ENCODE results near the gene TMEM225B. TPM values are rescaled to one million over a fixed set of nuclear protein-coding genes. Genes with fewer than 3 reads are reported as not detected.

The TMEM225B gene
- total and polyA plus RNA-seq, 11 donors: 0.10 to 0.52 (median 0.51) TPM; not detected in 6

DNA sequence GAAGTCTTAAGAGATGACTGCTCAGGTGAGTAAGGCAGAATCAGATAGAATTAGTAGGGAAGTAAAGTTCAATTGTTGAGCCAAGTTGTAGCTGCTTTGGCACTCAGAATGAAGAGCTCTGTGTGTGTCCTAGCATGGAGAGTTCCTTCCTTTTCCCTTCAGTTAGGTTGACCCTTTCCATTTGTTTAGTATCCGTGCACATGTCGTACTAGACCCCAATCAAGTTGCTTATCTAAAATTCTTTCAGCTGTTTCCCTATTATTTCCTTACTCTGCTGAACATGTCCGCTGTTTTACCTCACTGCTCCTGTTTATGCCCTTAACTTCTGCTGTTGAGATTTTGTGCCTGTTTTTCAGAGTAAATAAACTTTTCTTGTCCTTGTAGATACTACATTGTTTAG lies 26.3 kb upstream of the TMEM225B start:
- DNase-seq (no peak), ATAC-seq (no peak)
- intact Hi-C loops (cut with DNase I): no loop called here
- no peak overlapping the region for H3K4me3 ChIP-seq
- no peaks in the 10 kb centered on the region for H3K27me3 ChIP-seq
- H3K27ac ChIP-seq: no peak overlapping the region
- no peaks in the 10 kb centered on the region for H3K9me3 ChIP-seq
- H3K4me1 ChIP-seq: peaks cover 0 to under 1% (median 0%) of the 10 kb centered on the region in 12 donors
- WGBS, 4 donors: 85 to 97% (median 94%) methylated on average over 3 of the region's 3 CpGs
- peaks cover 0 to 76% (median 62%) of the 10 kb centered on the region in 9 donors for H3K36me3 ChIP-seq
- TF ChIP-seq, protein P1, sequence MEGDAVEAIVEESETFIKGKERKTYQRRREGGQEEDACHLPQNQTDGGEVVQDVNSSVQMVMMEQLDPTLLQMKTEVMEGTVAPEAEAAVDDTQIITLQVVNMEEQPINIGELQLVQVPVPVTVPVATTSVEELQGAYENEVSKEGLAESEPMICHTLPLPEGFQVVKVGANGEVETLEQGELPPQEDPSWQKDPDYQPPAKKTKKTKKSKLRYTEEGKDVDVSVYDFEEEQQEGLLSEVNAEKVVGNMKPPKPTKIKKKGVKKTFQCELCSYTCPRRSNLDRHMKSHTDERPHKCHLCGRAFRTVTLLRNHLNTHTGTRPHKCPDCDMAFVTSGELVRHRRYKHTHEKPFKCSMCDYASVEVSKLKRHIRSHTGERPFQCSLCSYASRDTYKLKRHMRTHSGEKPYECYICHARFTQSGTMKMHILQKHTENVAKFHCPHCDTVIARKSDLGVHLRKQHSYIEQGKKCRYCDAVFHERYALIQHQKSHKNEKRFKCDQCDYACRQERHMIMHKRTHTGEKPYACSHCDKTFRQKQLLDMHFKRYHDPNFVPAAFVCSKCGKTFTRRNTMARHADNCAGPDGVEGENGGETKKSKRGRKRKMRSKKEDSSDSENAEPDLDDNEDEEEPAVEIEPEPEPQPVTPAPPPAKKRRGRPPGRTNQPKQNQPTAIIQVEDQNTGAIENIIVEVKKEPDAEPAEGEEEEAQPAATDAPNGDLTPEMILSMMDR (IDR thresholded peaks at IDR 0.05): no peak
- TF ChIP-seq POLR2A (IDR thresholded peaks at IDR 0.05): no peak

GRCh38 chr7:99573257-99573656 lies 24.8 kb upstream of the TMEM225B start:
- intact Hi-C loops (cut with DNase I): no loop called here
- ATAC-seq: no peak
- peaks cover 0 to 65% (median 58%) of the 10 kb centered on the region in 9 donors for H3K36me3 ChIP-seq

GRCh38 chr7:99576251-99576650 lies 21.8 kb upstream of the TMEM225B start:
- 74 to 86% (median 79%) methylated on average over 3 of the region's 3 CpGs for WGBS, 4 donors
- Histone ChIP-seq H3K27ac (no peak overlapping the region), H3K4me1 (peaks cover 0 to 19% (median 7%) of the 10 kb centered on the region in 12 donors), H3K27me3 (no peaks in the 10 kb centered on the region), H3K4me3 (no peak overlapping the region), H3K9me3 (no peaks in the 10 kb centered on the region), H3K36me3 (peaks cover 0 to 35% (median 30%) of the 10 kb centered on the region in 9 donors)
- TF ChIP-seq POLR2A (IDR thresholded peaks at IDR 0.05): no peak
- TF ChIP-seq, protein P1 (IDR thresholded peaks at IDR 0.05): no peak
- DNase-seq (no peak), ATAC-seq (no peak)
- intact Hi-C loops (cut with DNase I): no loop called here

More at GRCh38 chr7:99573257-99573656, 24.8 kb upstream of the TMEM225B start:
- DNase-seq: no peak
- peaks cover 0 to 12% (median 0%) of the 10 kb centered on the region in 12 donors for H3K4me1 ChIP-seq
- no peak overlapping the region for H3K27ac ChIP-seq
- 82 to 94% (median 90%) methylated on average over 1 of the region's 1 CpG for WGBS, 4 donors
- H3K4me3 ChIP-seq: no peak overlapping the region
- no peaks in the 10 kb centered on the region for H3K9me3 ChIP-seq
- TF ChIP-seq, protein P1 (IDR thresholded peaks at IDR 0.05): no peak
- TF ChIP-seq POLR2A (IDR thresholded peaks at IDR 0.05): no peak
- no peaks in the 10 kb centered on the region for H3K27me3 ChIP-seq

GRCh38 chr7:99579281-99579955 lies 18.6 kb upstream of the TMEM225B start:
- ATAC-seq (no peak), DNase-seq (no peak)
- WGBS, 4 donors: 44 to 52% (median 49%) methylated on average over 10 of the region's 10 CpGs
- H3K27ac ChIP-seq: peak overlapping the region in 2 of 12 donors; percentile 49 to 61
- peaks cover 0 to 4% (median 0%) of the 10 kb centered on the region in 9 donors for H3K36me3 ChIP-seq
- H3K9me3 ChIP-seq: no peaks in the 10 kb centered on the region
- TF ChIP-seq, protein P1 (IDR thresholded peaks at IDR 0.05): no peak
- no peaks in the 10 kb centered on the region for H3K27me3 ChIP-seq
- intact Hi-C loops (cut with DNase I): no loop called here
- peaks cover 0 to 19% (median 7%) of the 10 kb centered on the region in 12 donors for H3K4me1 ChIP-seq
- H3K4me3 ChIP-seq: peak overlapping the region; percentile 43 to 82 (median 66)

Measured in heart left ventricle (tissue), 16 donors.